GM18526 (cell line): ENCODE data around the gene ATP8B2.

Experiments used
- POLR2A ChIP-seq: IDR thresholded peaks from 3 replicates; pipeline ENCODE4 v1.6.1; 2011; ENCODE audit not compliant: insufficient read length; ENCODE audit errors: extremely low read depth

ATP8B2 gene

GRCh38 chr1:154324669-154325582 is at the start of gene ATP8B2:
Gene ATP8B2, plus strand, starts transcription at chr1:154325525. Its CDS starts 2,617 bp downstream, at chr1:154328142.
- no peak for TF ChIP-seq POLR2A

GRCh38 chr1:154276797-154277196 is 48.5 kb upstream of the ATP8B2 start:
- TF ChIP-seq POLR2A = no peak

GRCh38 chr1:154288661-154289060 is 36.7 kb upstream of the ATP8B2 start:
- no peak for TF ChIP-seq POLR2A

GRCh38 chr1:154290921-154291320 is 34.4 kb upstream of the ATP8B2 start:
- no peak for TF ChIP-seq POLR2A

- TF ChIP-seq POLR2A = no peak
These were observed 29.7 kb upstream of the ATP8B2 start for GRCh38 chr1:154295408-154296235.

GRCh38 chr1:154301582-154301981 is 23.7 kb upstream of the ATP8B2 start:
- no peak for TF ChIP-seq POLR2A

- TF ChIP-seq POLR2A = no peak
These were observed 20.5 kb upstream of the ATP8B2 start for GRCh38 chr1:154304664-154305337.

- TF ChIP-seq POLR2A = no peak
These were observed 19.2 kb upstream of the ATP8B2 start for GRCh38 chr1:154306151-154306550.

GRCh38 chr1:154313066-154313356 is 12.3 kb upstream of the ATP8B2 start:
- no peak for TF ChIP-seq POLR2A

GRCh38 chr1:154316704-154317103 is 8.6 kb upstream of the ATP8B2 start:
- no peak for TF ChIP-seq POLR2A

- no peak for TF ChIP-seq POLR2A
These were observed 6.9 kb upstream of the ATP8B2 start for GRCh38 chr1:154318386-154318785.

- no peak for TF ChIP-seq POLR2A
These were observed 4.3 kb upstream of the ATP8B2 start, which contains the start of gene AQP10 for GRCh38 chr1:154320882-154321608. Gene AQP10, plus strand, starts transcription at chr1:154321093. Its CDS starts 63 bp downstream, at chr1:154321156.

- TF ChIP-seq POLR2A = no peak
These were observed 1.8 kb upstream of the ATP8B2 start for GRCh38 chr1:154323493-154323892.

- TF ChIP-seq POLR2A = no peak
These were observed 1.1 kb upstream of the ATP8B2 start for GRCh38 chr1:154324241-154324640.

- TF ChIP-seq POLR2A = peak; percentile 29
These were observed 539 bp downstream of the ATP8B2 start for GRCh38 chr1:154325583-154326545.
